Astrocyte (in vitro differentiated cells and primary cell): ENCODE results near the gene EIF4ENIF1. TPM values are rescaled to one million over a fixed set of nuclear protein-coding genes. Genes with fewer than 3 reads are reported as not detected.

Source experiments
- DNase-seq: peaks from one replicate; pipeline ENCODE4 v3.0.0-alpha.2; 2010; ENCODE audit warnings: low read depth
- FAIRE-seq: peaks from 2 replicates; lab custom pipeline; 2011; peaks lifted over from hg19 to GRCh38; lab: Jason Lieb, UNC
- H2AFZ ChIP-seq: 2 replicates; pipeline ENCODE4 v1.6.0; 2012; ENCODE audit warnings: low read depth, low read length, inconsistent platforms
- H3K27ac ChIP-seq: 2 replicates; pipeline ENCODE4 v1.5.1; 2011; ENCODE audit warnings: low read depth, low read length, inconsistent platforms
- H3K27me3 ChIP-seq: 2 replicates; pipeline ENCODE4 v1.6.0; 2011; ENCODE audit warnings: low read length, inconsistent platforms; ENCODE audit not compliant: insufficient read depth
- H3K36me3 ChIP-seq: 2 replicates; pipeline ENCODE4 v1.5.1; 2011; ENCODE audit warnings: low read length, inconsistent platforms; ENCODE audit not compliant: insufficient read depth
- H3K4me1 ChIP-seq: 2 replicates; pipeline ENCODE4 v1.5.1; 2011; ENCODE audit warnings: low read length, inconsistent platforms; ENCODE audit not compliant: insufficient read depth
- H3K4me2 ChIP-seq: 2 replicates; pipeline ENCODE4 v1.6.0; 2012; ENCODE audit warnings: low read length, inconsistent platforms
- H3K4me3 ChIP-seq: 2 replicates; pipeline ENCODE4 v1.5.1; 2011; ENCODE audit warnings: low read depth, mild to moderate bottlenecking, low read length, inconsistent platforms; ENCODE audit not compliant: insufficient read depth
- H3K79me2 ChIP-seq: 2 replicates; pipeline ENCODE4 v1.6.0; 2012; ENCODE audit warnings: mild to moderate bottlenecking, low read length, inconsistent platforms; ENCODE audit not compliant: insufficient read depth
- H3K9ac ChIP-seq: 2 replicates; pipeline ENCODE4 v1.6.0; 2012; ENCODE audit warnings: mild to moderate bottlenecking, low read length, inconsistent platforms
- H3K9me3 ChIP-seq: 2 replicates; pipeline ENCODE4 v1.5.1; 2012; ENCODE audit warnings: low read depth, mild to moderate bottlenecking, low read length, inconsistent platforms; ENCODE audit not compliant: insufficient read depth
- H4K20me1 ChIP-seq: 2 replicates; pipeline ENCODE4 v1.6.0; 2012; ENCODE audit warnings: low read length, inconsistent platforms; ENCODE audit not compliant: insufficient read depth
- H3K27ac Mint-ChIP-seq: one replicate; pipeline ENCODE4 v1.8.0; 2021; ENCODE audit warnings: mild to moderate bottlenecking, mixed read lengths; ENCODE audit not compliant: unreplicated experiment
- H3K27me3 Mint-ChIP-seq: one replicate; pipeline ENCODE4 v1.8.0; 2021; ENCODE audit warnings: low read depth, mixed read lengths; ENCODE audit not compliant: unreplicated experiment
- H3K36me3 Mint-ChIP-seq: one replicate; pipeline ENCODE4 v1.8.0; 2021; ENCODE audit warnings: low read depth, mixed read lengths; ENCODE audit not compliant: unreplicated experiment
- H3K4me1 Mint-ChIP-seq: one replicate; pipeline ENCODE4 v1.8.0; 2021; ENCODE audit warnings: low read depth, mixed read lengths; ENCODE audit not compliant: unreplicated experiment
- H3K4me3 Mint-ChIP-seq: one replicate; pipeline ENCODE4 v1.8.0; 2021; ENCODE audit warnings: mild to moderate bottlenecking, moderate library complexity, mixed read lengths; ENCODE audit not compliant: unreplicated experiment
- H3K9me3 Mint-ChIP-seq: one replicate; pipeline ENCODE4 v1.8.0; 2021; ENCODE audit warnings: mild to moderate bottlenecking, mixed read lengths; ENCODE audit not compliant: unreplicated experiment
- EZH2 ChIP-seq: IDR thresholded peaks from 2 replicates; pipeline ENCODE4 v1.6.1; 2012; ENCODE audit warnings: mild to moderate bottlenecking, low read length, inconsistent platforms; ENCODE audit not compliant: insufficient read depth
- total RNA-seq: library from RNA; stranded (reverse); gene quantifications from 2 replicates; pipeline ENCODE4 v1.2.1, GENCODE V29; 2021
- TF ChIP-seq, protein P1 (sequence below): IDR thresholded peaks from 2 replicates; pipeline ENCODE4 v1.5.1; 2011; ENCODE audit warnings: low read depth, mild to moderate bottlenecking, inconsistent platforms, low read length, moderate library complexity; ENCODE audit not compliant: insufficient read depth

Gene EIF4ENIF1
- total RNA-seq, 1 donor from 2014 or later: 27.0 TPM

DNA sequence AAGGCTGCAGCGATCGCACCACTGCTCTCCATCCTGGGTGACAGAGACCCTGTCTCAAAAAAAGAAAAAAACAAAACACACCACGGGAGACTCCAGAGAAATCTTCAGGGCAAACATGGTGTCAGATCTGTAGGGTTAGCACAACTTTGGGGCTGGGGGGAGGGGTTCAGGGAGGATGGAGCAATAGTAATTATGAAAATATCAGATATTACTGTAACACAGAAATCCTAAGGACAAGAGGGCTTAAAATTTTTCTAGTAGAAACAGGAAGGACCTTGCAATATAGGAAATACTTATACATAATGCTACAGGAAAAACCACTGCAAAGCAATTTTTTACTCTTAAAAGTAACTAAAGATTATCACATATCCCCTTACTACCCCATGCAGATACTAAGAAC is 13.8 kb downstream of the EIF4ENIF1 start:
- FAIRE-seq: peak; percentile 17
- no peaks in the 10 kb centered on the region for H3K27me3 Mint-ChIP-seq

DNA sequence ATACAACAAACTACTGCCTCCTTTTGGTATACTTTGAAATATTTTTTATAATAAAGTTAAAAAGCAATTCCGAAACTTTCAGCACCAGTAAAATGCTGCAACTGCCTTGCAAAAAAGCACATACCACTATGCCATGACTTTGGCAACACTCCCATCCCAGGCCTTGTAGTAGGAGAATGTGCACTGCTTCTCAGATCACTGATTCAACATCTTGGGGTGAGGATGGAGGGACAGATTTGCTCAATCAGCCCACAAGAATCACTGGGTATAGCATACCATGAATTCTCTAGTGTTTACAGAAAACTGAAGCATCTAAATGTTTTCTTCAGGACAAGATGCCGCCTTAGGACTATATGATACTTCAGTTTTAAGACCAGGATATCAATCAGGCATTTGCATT is 14.9 kb downstream of the EIF4ENIF1 start:
- Histone ChIP-seq H3K9ac (no peak overlapping the region), H3K9me3 (no peaks in the 10 kb centered on the region), H2AFZ (no peak overlapping the region), H3K27ac (no peak overlapping the region), H3K27me3 (no peaks in the 10 kb centered on the region), H3K4me1 (no peaks in the 10 kb centered on the region), H3K36me3 (peaks cover 14% of the 10 kb centered on the region), H4K20me1 (peaks cover 65% of the 10 kb centered on the region), H3K4me2 (no peak overlapping the region), H3K4me3 (no peak overlapping the region), H3K79me2 (peaks cover 64% of the 10 kb centered on the region)
- Mint-ChIP-seq H3K36me3 (peaks cover 19% of the 10 kb centered on the region), H3K9me3 (no peaks in the 10 kb centered on the region), H3K4me1 (peaks cover 8% of the 10 kb centered on the region), H3K27me3 (no peaks in the 10 kb centered on the region), H3K27ac (no peak overlapping the region), H3K4me3 (no peak overlapping the region)
- peak; percentile 60 for DNase-seq
- no peak for FAIRE-seq
- TF ChIP-seq, protein P1, sequence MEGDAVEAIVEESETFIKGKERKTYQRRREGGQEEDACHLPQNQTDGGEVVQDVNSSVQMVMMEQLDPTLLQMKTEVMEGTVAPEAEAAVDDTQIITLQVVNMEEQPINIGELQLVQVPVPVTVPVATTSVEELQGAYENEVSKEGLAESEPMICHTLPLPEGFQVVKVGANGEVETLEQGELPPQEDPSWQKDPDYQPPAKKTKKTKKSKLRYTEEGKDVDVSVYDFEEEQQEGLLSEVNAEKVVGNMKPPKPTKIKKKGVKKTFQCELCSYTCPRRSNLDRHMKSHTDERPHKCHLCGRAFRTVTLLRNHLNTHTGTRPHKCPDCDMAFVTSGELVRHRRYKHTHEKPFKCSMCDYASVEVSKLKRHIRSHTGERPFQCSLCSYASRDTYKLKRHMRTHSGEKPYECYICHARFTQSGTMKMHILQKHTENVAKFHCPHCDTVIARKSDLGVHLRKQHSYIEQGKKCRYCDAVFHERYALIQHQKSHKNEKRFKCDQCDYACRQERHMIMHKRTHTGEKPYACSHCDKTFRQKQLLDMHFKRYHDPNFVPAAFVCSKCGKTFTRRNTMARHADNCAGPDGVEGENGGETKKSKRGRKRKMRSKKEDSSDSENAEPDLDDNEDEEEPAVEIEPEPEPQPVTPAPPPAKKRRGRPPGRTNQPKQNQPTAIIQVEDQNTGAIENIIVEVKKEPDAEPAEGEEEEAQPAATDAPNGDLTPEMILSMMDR: no peak
- no peak for TF ChIP-seq EZH2

More for the DNA sequence above, 13.8 kb downstream of the EIF4ENIF1 start:
- no peak overlapping the region for H3K4me2 ChIP-seq
- H3K27me3 ChIP-seq: no peaks in the 10 kb centered on the region
- no peak overlapping the region for H3K27ac ChIP-seq
- H3K9me3 ChIP-seq: no peaks in the 10 kb centered on the region
- H3K36me3 ChIP-seq: peaks cover 16% of the 10 kb centered on the region
- no peak overlapping the region for H2AFZ ChIP-seq
- no peak overlapping the region for H3K9ac ChIP-seq
- peaks cover 72% of the 10 kb centered on the region for H3K79me2 ChIP-seq
- Mint-ChIP-seq H3K27ac (no peak overlapping the region), H3K9me3 (no peaks in the 10 kb centered on the region), H3K4me3 (no peak overlapping the region), H3K36me3 (peaks cover 19% of the 10 kb centered on the region), H3K4me1 (peaks cover 8% of the 10 kb centered on the region)
- H4K20me1 ChIP-seq: peaks cover 71% of the 10 kb centered on the region
- no peaks in the 10 kb centered on the region for H3K4me1 ChIP-seq
- H3K4me3 ChIP-seq: no peak overlapping the region
- no peak for TF ChIP-seq EZH2
- TF ChIP-seq, protein P1: no peak
- no peak for DNase-seq

DNA sequence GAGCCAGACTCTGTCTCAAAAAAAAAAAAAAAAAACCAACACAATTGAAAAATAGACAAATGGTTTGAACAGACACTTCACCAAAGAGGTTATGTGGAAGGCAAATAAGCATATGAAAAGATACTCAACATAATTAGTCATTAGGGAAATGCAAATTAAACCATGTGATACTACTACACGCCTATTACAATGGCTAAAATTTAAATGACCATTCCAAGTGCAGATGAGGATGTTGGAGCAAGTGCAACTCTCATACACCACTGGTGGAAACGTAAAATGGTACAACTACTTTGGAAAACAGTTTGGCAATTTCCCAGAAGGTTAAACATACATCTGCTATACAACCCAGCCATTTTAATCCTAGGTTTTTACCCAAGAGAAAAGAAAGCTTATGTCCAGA is 24.3 kb downstream of the EIF4ENIF1 start:
- no peak overlapping the region for H3K4me3 ChIP-seq
- H3K9me3 Mint-ChIP-seq: no peaks in the 10 kb centered on the region
- no peaks in the 10 kb centered on the region for H3K4me1 Mint-ChIP-seq
- no peak overlapping the region for H3K4me2 ChIP-seq
- H3K27ac Mint-ChIP-seq: no peak overlapping the region
- no peak overlapping the region for H2AFZ ChIP-seq
- peaks cover 41% of the 10 kb centered on the region for H3K36me3 ChIP-seq
- DNase-seq (no peak), FAIRE-seq (no peak)
- no peak overlapping the region for H3K9ac ChIP-seq
- H3K27me3 Mint-ChIP-seq: no peaks in the 10 kb centered on the region
- no peaks in the 10 kb centered on the region for H3K4me1 ChIP-seq
- H3K9me3 ChIP-seq: no peaks in the 10 kb centered on the region
- no peak for TF ChIP-seq EZH2
- TF ChIP-seq, protein P1: no peak
- peaks cover 11% of the 10 kb centered on the region for H3K79me2 ChIP-seq
- H4K20me1 ChIP-seq: peaks cover 23% of the 10 kb centered on the region
- peaks cover 10% of the 10 kb centered on the region for H3K36me3 Mint-ChIP-seq
- no peaks in the 10 kb centered on the region for H3K27me3 ChIP-seq
- no peak overlapping the region for H3K27ac ChIP-seq
- no peak overlapping the region for H3K4me3 Mint-ChIP-seq
